Endothelial cell of umbilical vein (primary cell): ENCODE data around the gene THSD8. TPM values are rescaled to one million over a fixed set of nuclear protein-coding genes. Genes with fewer than 3 reads are reported as not detected.

Source experiments
- BruUV-seq: library from RNA; stranded (reverse); fragments of 400-500 nt; replicated peaks from 2 replicates; lab custom pipeline; 2021; lab: Mats Ljungman, UMichigan
- CTCF ChIA-PET: fragments of 300-600, 350-600 bp; sonication (Branson Sonifier 250); formaldehyde crosslinking; loops from one replicate; lab custom pipeline; 2021; ENCODE audit warnings: antibody characterized with exemption, inconsistent platforms; lab: Charles Lee
- POLR2A ChIA-PET: fragments of 300-600, 350-600 bp; sonication (Branson Sonifier 250); formaldehyde crosslinking; loops from one replicate; lab custom pipeline; 2021; ENCODE audit warnings: antibody characterized with exemption, inconsistent platforms; lab: Charles Lee
- DNase-seq: peaks from one replicate; pipeline ENCODE4 v3.0.0-alpha.2; 2011; ENCODE audit warnings: low read depth, low spot score
- FAIRE-seq: peaks from 2 replicates; lab custom pipeline; 2011; peaks lifted over from hg19 to GRCh38; lab: Jason Lieb, UNC
- H2AFZ ChIP-seq: 2 replicates; pipeline ENCODE4 v1.6.0; 2012; ENCODE audit warnings: low read depth, low read length, control low read depth, inconsistent platforms
- H3K27ac ChIP-seq: 2 replicates; pipeline ENCODE4 v1.5.1; 2011; ENCODE audit warnings: low read depth, mild to moderate bottlenecking, control low read depth, low read length, moderate library complexity; ENCODE audit not compliant: insufficient read depth
- H3K27me3 ChIP-seq, 2 experiments: 2 replicates each; pipeline versions ENCODE4 v1.6.0 to v1.6.1; 2011; ENCODE audit warnings: low read length in 2 of 2, mixed read lengths in 1 of 2; ENCODE audit not compliant: control insufficient read depth in 2 of 2, insufficient read depth in 2 of 2
- H3K36me3 ChIP-seq, 2 experiments: 2 replicates in 1 of 2; 3 replicates in 1 of 2; pipeline ENCODE4 v1.5.1; 2011; ENCODE audit warnings: low read length in 2 of 2, mild to moderate bottlenecking in 1 of 2, moderate library complexity in 1 of 2; ENCODE audit not compliant: control insufficient read depth in 2 of 2, insufficient read depth in 2 of 2; ENCODE audit errors: extremely low read depth in 1 of 2
- H3K4me1 ChIP-seq: 3 replicates; pipeline ENCODE4 v1.5.1; 2011; ENCODE audit warnings: mild to moderate bottlenecking, low read length; ENCODE audit not compliant: control insufficient read depth, insufficient read depth; ENCODE audit errors: extremely low read depth
- H3K4me2 ChIP-seq: 2 replicates; pipeline ENCODE4 v1.6.1; 2011; ENCODE audit warnings: low read length, control low read depth, mixed read lengths; ENCODE audit not compliant: insufficient read depth
- H3K4me3 ChIP-seq, 3 experiments: fragments of 200-600 bp in 1 of 3; sonication (generic), shearing (Covaris generic) in 1 of 3; replicated peaks in 1 of 3; 2 replicates each; pipeline ENCODE4 v1.5.1; 2011 to 2016; ENCODE audit warnings: control low read depth in 3 of 3, low read length in 3 of 3, mild to moderate bottlenecking in 2 of 3, inconsistent platforms in 1 of 3, low read depth in 1 of 3, moderate library complexity in 1 of 3; ENCODE audit not compliant: insufficient read depth in 1 of 3
- H3K79me2 ChIP-seq: 2 replicates; pipeline ENCODE4 v1.6.0; 2012; ENCODE audit warnings: low read length, inconsistent platforms; ENCODE audit not compliant: control insufficient read depth, insufficient read depth
- H3K9ac ChIP-seq: replicated peaks from 2 replicates; pipeline ENCODE3; 2011; ENCODE audit warnings: low read length, control low read depth; ENCODE audit not compliant: insufficient read depth; ENCODE audit errors: extremely low read depth
- H3K9me1 ChIP-seq: replicated peaks from 3 replicates; pipeline ENCODE4 v1.6.0; 2011; ENCODE audit warnings: mild to moderate bottlenecking, low read length; ENCODE audit not compliant: control insufficient read depth, insufficient read depth; ENCODE audit errors: extremely low read depth
- H3K9me3 ChIP-seq: replicated peaks from 2 replicates; pipeline ENCODE4 v1.5.1; 2012; ENCODE audit warnings: low read length, inconsistent platforms; ENCODE audit not compliant: control insufficient read depth, insufficient read depth
- H4K20me1 ChIP-seq: replicated peaks from 2 replicates; pipeline ENCODE3; 2011; ENCODE audit warnings: mild to moderate bottlenecking, low read length; ENCODE audit not compliant: control insufficient read depth, insufficient read depth; ENCODE audit errors: extremely low read depth
- CTCF ChIP-seq, 2 donors: IDR thresholded peaks; 1 replicate in 1 of 2; 2 replicates in 1 of 2; pipeline ENCODE4 v1.5.1; 2011; ENCODE audit warnings: low read length in 2 of 2, mild to moderate bottlenecking in 2 of 2, moderate library complexity in 2 of 2, control low read depth in 1 of 2, inconsistent platforms in 1 of 2, low read depth in 1 of 2; ENCODE audit not compliant: insufficient read depth in 1 of 2; ENCODE audit errors: extremely low read depth in 1 of 2
- EZH2 ChIP-seq: IDR thresholded peaks from 2 replicates; pipeline ENCODE4 v1.6.1; 2012; ENCODE audit warnings: borderline replicate concordance, low read depth, mild to moderate bottlenecking, moderate library complexity, low read length, inconsistent platforms; ENCODE audit not compliant: severe bottlenecking
- FOS ChIP-seq: IDR thresholded peaks from 2 replicates; pipeline ENCODE4 v1.6.1; 2011; ENCODE audit warnings: mild to moderate bottlenecking, low read length, moderate library complexity, borderline replicate concordance; ENCODE audit not compliant: insufficient read depth
- GATA2 ChIP-seq: IDR thresholded peaks from 2 replicates; pipeline ENCODE4 v1.7.0; 2011; ENCODE audit warnings: low read depth, mild to moderate bottlenecking, moderate library complexity, mixed read lengths, low read length; ENCODE audit not compliant: insufficient read length, insufficient read depth
- JUN ChIP-seq: IDR thresholded peaks from 2 replicates; pipeline ENCODE4 v1.6.1; 2011; ENCODE audit warnings: borderline replicate concordance, low read depth; ENCODE audit not compliant: insufficient read length, insufficient read depth
- MAX ChIP-seq: IDR thresholded peaks from 2 replicates; pipeline ENCODE4 v1.6.1; 2011; ENCODE audit not compliant: insufficient read depth, insufficient read length
- MYC ChIP-seq: IDR thresholded peaks from one replicate; pipeline ENCODE4 v1.6.1; 2011; ENCODE audit warnings: mild to moderate bottlenecking, low read depth, low read length
- POLR2A ChIP-seq: IDR thresholded peaks from 2 replicates; pipeline ENCODE4 v1.6.1; 2012; ENCODE audit warnings: low read depth, mild to moderate bottlenecking, control low read depth, low read length
- POLR2AphosphoS5 ChIP-seq: IDR thresholded peaks from 2 replicates; pipeline ENCODE4 v1.6.1; 2012; ENCODE audit warnings: low read depth, mild to moderate bottlenecking, control low read depth, low read length, moderate library complexity; ENCODE audit not compliant: insufficient read depth
- dilution Hi-C: fragments of 300-500 bp; cut with MboI; formaldehyde crosslinking; loops from one replicate; pipeline ENCODE4 v1.15.0; 2019; ENCODE audit warnings: low sequenced_read_pairs; ENCODE audit not compliant: extremely low pct_ligation_motif_present
- intact Hi-C: fragments of 100-400 bp; cut with micrococcal nuclease; formaldehyde crosslinking; loops from one replicate; pipeline ENCODE4 v1.10.0; 2022
- polyA plus RNA-seq, 4 experiments: library from polyadenylated mRNA; depleted of rRNA in 3 of 4; stranded (reverse) in 3 of 4; unstranded in 1 of 4; fragments of >200 nt; gene quantifications; 2 replicates each; pipeline versions ENCODE4 v1.2.1 to v1.2.3, GENCODE V29; 2011 to 2012; ENCODE audit warnings: missing spikeins in 1 of 4
- total RNA-seq: library from RNA; stranded (reverse); gene quantifications from 2 replicates; pipeline ENCODE4 v1.2.3, GENCODE V29; 2021

The THSD8 gene
- total and polyA plus RNA-seq, 2 donors (not counting 3 experiments of a cell fraction or from before 2014, with no cell fraction given): 15.9 TPM; not detected in 1

- Histone ChIP-seq H2AFZ (no peak overlapping the region), H3K4me2 (no peak overlapping the region), H3K36me3 (no peaks in the 10 kb centered on the region), H3K27ac (no peak overlapping the region), H3K9ac (no peak overlapping the region), H3K9me3 (no peaks in the 10 kb centered on the region), H4K20me1 (no peaks in the 10 kb centered on the region), H3K9me1 (no peaks in the 10 kb centered on the region), H3K4me1 (peaks cover 6% of the 10 kb centered on the region), H3K4me3 (no peak overlapping the region), H3K27me3 (no peaks in the 10 kb centered on the region), H3K79me2 (no peaks in the 10 kb centered on the region)
- no peak for DNase-seq
- dilution Hi-C loops (no loop called here), intact Hi-C loops (no loop called here)
- FAIRE-seq: no peak
- no peak for TF ChIP-seq GATA2
- TF ChIP-seq MAX: no peak
- no peak for TF ChIP-seq MYC
- TF ChIP-seq CTCF (IDR thresholded peaks at IDR 0.05; ENCODE audit: extremely low read depth in 1 of 2, insufficient read depth in 1 of 2, low read depth in 1 of 2, low read length in 2 of 2): no peak
- no peak for TF ChIP-seq POLR2A
- CTCF ChIA-PET: interaction anchor here (8.9 kb wide), 1 partner anchor 9 kb away, joined by 144 read pairs; no protein-coding TSS in a partner anchor
- POLR2A ChIA-PET: no interaction called here
- no TSS peak for BruUV-seq
These were observed 30.9 kb upstream of the THSD8 start for GRCh38 chr19:12770922-12771321.

GRCh38 chr19:12772323-12772722, 29.5 kb upstream of the THSD8 start:
- BruUV-seq: no TSS peak
- Histone ChIP-seq H3K4me3 (no peak overlapping the region), H3K9me1 (no peaks in the 10 kb centered on the region), H3K4me1 (peaks cover 6% of the 10 kb centered on the region), H3K9me3 (no peaks in the 10 kb centered on the region), H4K20me1 (no peaks in the 10 kb centered on the region), H3K27me3 (no peaks in the 10 kb centered on the region), H3K79me2 (no peaks in the 10 kb centered on the region), H3K4me2 (no peak overlapping the region), H3K27ac (no peak overlapping the region), H3K36me3 (no peaks in the 10 kb centered on the region), H3K9ac (no peak overlapping the region), H2AFZ (no peak overlapping the region)
- DNase-seq (no peak), FAIRE-seq (no peak)
- ChIA-PET POLR2A (interaction anchor here (1.0 kb wide), 1 partner anchor 21 kb away, joined by 3 read pairs; no protein-coding TSS in a partner anchor), CTCF (interaction anchor here (1.8 to 10.3 kb wide), 4 partner anchors 11 to 75 kb away, joined by 8 to 387 read pairs (median 86); partner anchors contain the start of genes JUNB, PRDX2 and THSD8)
- TF ChIP-seq CTCF (IDR thresholded peaks at IDR 0.05; ENCODE audit: extremely low read depth in 1 of 2, insufficient read depth in 1 of 2, low read depth in 1 of 2, low read length in 2 of 2) (no peak), JUN (no peak), EZH2 (no peak), POLR2AphosphoS5 (no peak), POLR2A (no peak), GATA2 (no peak), FOS (no peak), MYC (no peak), MAX (no peak)
- intact Hi-C loops (no loop called here), dilution Hi-C loops (no loop called here)
